GM12878 (cell line): ENCODE data around the gene STARD10.

ENCODE experiments used
- CTCF ChIP-seq, 3 experiments: IDR thresholded peaks in 2 of 3; conservative IDR thresholded peaks in 1 of 3; 2 replicates each; pipeline ENCODE4 v1.5.1; 2011; ENCODE audit warnings: low read depth in 3 of 3, low read length in 3 of 3, mild to moderate bottlenecking in 3 of 3, control low read depth in 2 of 3, moderate library complexity in 2 of 3, inconsistent platforms in 1 of 3, mixed read lengths in 1 of 3; ENCODE audit not compliant: control insufficient read depth in 2 of 3, insufficient read depth in 1 of 3; ENCODE audit errors: extremely low read depth in 1 of 3
- EZH2 ChIP-seq: IDR thresholded peaks from 2 replicates; pipeline ENCODE4 v1.6.1; 2012; ENCODE audit warnings: low read depth, mild to moderate bottlenecking, control low read depth, inconsistent platforms, low read length, borderline replicate concordance; ENCODE audit not compliant: control insufficient read depth
- FOS ChIP-seq: IDR thresholded peaks from 3 replicates; pipeline ENCODE4 v1.6.1; 2011; ENCODE audit warnings: borderline replicate concordance; ENCODE audit not compliant: insufficient read length; ENCODE audit errors: extremely low read depth
- KDM1A ChIP-seq: fragments of 200-600 bp; sonication (generic); IDR thresholded peaks from 2 replicates; pipeline ENCODE4 v1.6.1; 2016; ENCODE audit warnings: borderline replicate concordance
- POLR2AphosphoS5 ChIP-seq: IDR thresholded peaks from 2 replicates; pipeline ENCODE4 v1.6.1; 2011; ENCODE audit warnings: mild to moderate bottlenecking, low read length, inconsistent platforms
- TAF1 ChIP-seq: IDR thresholded peaks from 2 replicates; pipeline ENCODE4 v1.6.1; 2011; ENCODE audit warnings: mild to moderate bottlenecking, low read depth, low read length, borderline replicate concordance

GRCh38 chr11:72832301-72833082 is 38.6 kb upstream of the STARD10 start:
- TF ChIP-seq TAF1 (no peak), EZH2 (no peak), FOS (no peak), KDM1A (no peak), CTCF (IDR thresholded peaks at IDR 0.05 in 2 of 3, conservative IDR thresholded peaks at IDR 0.05 in 1 of 3; ENCODE audit: control insufficient read depth in 2 of 3, extremely low read depth in 1 of 3, insufficient read depth in 1 of 3, low read depth in 3 of 3, low read length in 3 of 3) (no peak), POLR2AphosphoS5 (peak; percentile 31; the same call in 1 of the 2 replicates)
